Transverse colon (tissue), 4 donors: ENCODE results near the gene LEPR. TPM values are rescaled to one million over a fixed set of nuclear protein-coding genes. Genes with fewer than 3 reads are reported as not detected.
"Not testable (repeated sequence)": the region's sequence is repeated elsewhere in the genome, so short reads cannot be mapped to it uniquely, and the experiment has no call there.

Experiments used
- DNase-seq: peaks from one replicate; pipeline ENCODE4 v3.0.0-alpha.2; 2019
- H3K27ac ChIP-seq, 4 donors: fragments of 200-600 bp; sonication (generic); 2 replicates each; pipeline ENCODE4 v1.5.1; 2016 to 2018; ENCODE audit warnings: inconsistent platforms in 4 of 4
- H3K27me3 ChIP-seq: fragments of 200-600 bp; sonication (generic); 2 replicates; pipeline ENCODE4 v1.5.1; 2017; ENCODE audit warnings: inconsistent platforms
- H3K36me3 ChIP-seq, 4 donors: fragments of 200-600 bp; sonication (generic); 2 replicates each; pipeline ENCODE4 v1.5.1; 2017 to 2019; ENCODE audit warnings: inconsistent platforms in 4 of 4
- H3K4me1 ChIP-seq, 4 donors: fragments of 200-600 bp; sonication (generic); 2 replicates each; pipeline ENCODE4 v1.5.1; 2017 to 2020; ENCODE audit warnings: inconsistent platforms in 4 of 4
- H3K4me3 ChIP-seq, 4 donors: fragments of 200-600 bp; sonication (generic); 1 replicate in 1 of 4; 2 replicates in 3 of 4; pipeline versions ENCODE4 v1.5.1 to v1.6.1; 2017 to 2019; ENCODE audit warnings: inconsistent platforms in 4 of 4
- H3K9me3 ChIP-seq, 2 donors: fragments of 200-600 bp; sonication (generic); 2 replicates each; pipeline ENCODE4 v1.5.1; 2017 to 2019; ENCODE audit warnings: inconsistent platforms in 2 of 2
- CTCF ChIP-seq, 5 experiments: fragments of 200-600 bp in 3 of 5; fragments of 450-650 bp in 2 of 5; sonication (generic) in 3 of 5; IDR thresholded peaks; 1 replicate in 2 of 5; 2 replicates in 3 of 5; pipeline ENCODE4 v1.5.1; 2016 to 2017; ENCODE audit warnings: antibody characterized with exemption in 5 of 5, inconsistent platforms in 3 of 5, mild to moderate bottlenecking in 2 of 5, moderate library complexity in 1 of 5
- EP300 ChIP-seq: sonication (generic); formaldehyde crosslinking; IDR thresholded peaks from one replicate; pipeline ENCODE4 v1.6.1; 2017; ENCODE audit warnings: antibody characterized with exemption, low read depth
- POLR2A ChIP-seq: fragments of 450-650 bp; IDR thresholded peaks from one replicate; pipeline ENCODE4 v1.6.1; 2016; ENCODE audit warnings: antibody characterized with exemption, mild to moderate bottlenecking, moderate library complexity
- POLR2AphosphoS5 ChIP-seq, 3 donors: sonication (generic); formaldehyde crosslinking; IDR thresholded peaks; one replicate each; pipeline ENCODE4 v1.6.1; 2016; ENCODE audit warnings: antibody characterized with exemption in 3 of 3
- WGBS, 2 donors: methylation state at CpG; one replicate each; pipeline ENCODE4 v1.1.5; 2018; ENCODE audit warnings: low coverage in 1 of 2; 5-methylcytosine and 5-hydroxymethylcytosine counted together
- in situ Hi-C, 4 donors: fragments of 200-750 bp; cut with MboI; loops; one replicate each; pipeline versions ENCODE4 v1.15.0 to v1.15.1; 2017; ENCODE audit warnings: low sequenced_read_pairs in 3 of 4, low pct_ligation_motif_present in 1 of 4, low pct_unique_long_range_greater_than_20kb in 1 of 4
- intact Hi-C: fragments of 100-400 bp; cut with DNase I; formaldehyde crosslinking; loops from one replicate; pipeline ENCODE4 v1.15.1; 2023; ENCODE audit warnings: low total_unique reads
- total RNA-seq, 4 donors: library from RNA; depleted of rRNA; stranded (reverse); fragments of >200 nt; gene quantifications; one replicate each; pipeline ENCODE4 v1.1.0, GENCODE V29; 2016

The LEPR gene
- total RNA-seq, 4 donors from 2014 or later = 0.37 to 8.4 (median 1.5) TPM

GRCh38 chr1:65378247-65378946 is 42.1 kb upstream of the LEPR start:
- Histone ChIP-seq H3K27me3 (no peaks in the 10 kb centered on the region), H3K4me1 (no peaks in the 10 kb centered on the region), H3K9me3 (no peaks in the 10 kb centered on the region), H3K27ac (no peak overlapping the region), H3K36me3 (no peaks in the 10 kb centered on the region), H3K4me3 (no peak overlapping the region)
- no peak for DNase-seq
- intact Hi-C loops (no loop called here), in situ Hi-C loops (no loop called here)
- no peak for TF ChIP-seq CTCF (IDR thresholded peaks at IDR 0.05)
- no peak for TF ChIP-seq EP300
- no peak for TF ChIP-seq POLR2AphosphoS5 (IDR thresholded peaks at IDR 0.05)
- no peak for TF ChIP-seq POLR2A
- WGBS, 2 donors = 80% methylated on average over 1 to 2 of the region's 2 CpGs

- H3K36me3 ChIP-seq, DNase-seq, H3K27me3 ChIP-seq, intact Hi-C loops, H3K4me3 ChIP-seq, H3K4me1 ChIP-seq, H3K9me3 ChIP-seq, in situ Hi-C loops, H3K27ac ChIP-seq: not testable (repeated sequence)
- WGBS, 2 donors = 91% methylated on average over 5 of the region's 5 CpGs; no CpG with 5 or more reads in 1 of the 2 donors
Observed at GRCh38 chr1:65384426-65384825, 36.0 kb upstream of the LEPR start.

- H3K36me3 ChIP-seq = no peaks in the 10 kb centered on the region
- TF ChIP-seq POLR2AphosphoS5 (IDR thresholded peaks at IDR 0.05) (no peak), POLR2A (no peak), CTCF (IDR thresholded peaks at IDR 0.05) (no peak), EP300 (no peak)
- intact Hi-C loops (no loop called here), in situ Hi-C loops (no loop called here)
- H3K4me3 ChIP-seq = no peak overlapping the region
- DNase-seq = no peak
- WGBS, 2 donors = 91 to 94% methylated on average over 3 of the region's 3 CpGs
- no peaks in the 10 kb centered on the region for H3K27me3 ChIP-seq
- H3K27ac ChIP-seq = no peak overlapping the region
- no peaks in the 10 kb centered on the region for H3K4me1 ChIP-seq
- no peaks in the 10 kb centered on the region for H3K9me3 ChIP-seq
Observed at GRCh38 chr1:65386439-65386838, 34.0 kb upstream of the LEPR start.

- H3K4me1 ChIP-seq = no peaks in the 10 kb centered on the region
- no peak overlapping the region for H3K4me3 ChIP-seq
- in situ Hi-C loops (no loop called here), intact Hi-C loops (no loop called here)
- no peak for DNase-seq
- no peaks in the 10 kb centered on the region for H3K27me3 ChIP-seq
- TF ChIP-seq POLR2A = no peak
- no peak for TF ChIP-seq POLR2AphosphoS5 (IDR thresholded peaks at IDR 0.05)
- no peak for TF ChIP-seq EP300
- no peak for TF ChIP-seq CTCF (IDR thresholded peaks at IDR 0.05)
- no peak overlapping the region for H3K27ac ChIP-seq
- H3K36me3 ChIP-seq = no peaks in the 10 kb centered on the region
- no peaks in the 10 kb centered on the region for H3K9me3 ChIP-seq
- WGBS, 2 donors = 85 to 91% methylated on average over 2 of the region's 2 CpGs
Observed at GRCh38 chr1:65387821-65388220, 32.6 kb upstream of the LEPR start.
